Neural cell (in vitro differentiated cells): ENCODE results near the gene ABHD17C. TPM values are rescaled to one million over a fixed set of nuclear protein-coding genes. Genes with fewer than 3 reads are reported as not detected.

ENCODE experiments used
- H2AFZ ChIP-seq: fragments of 200-600, 300-800 bp; sonication (generic), shearing (Covaris generic); 2 replicates; pipeline ENCODE4 v1.6.0; 2014; ENCODE audit warnings: low read depth, mild to moderate bottlenecking, antibody characterized with exemption, low read length, moderate library complexity
- H3F3A ChIP-seq: fragments of 200-600 bp; shearing (Covaris generic); 2 replicates; pipeline ENCODE4 v1.6.1; 2016; ENCODE audit warnings: mild to moderate bottlenecking, moderate library complexity, mixed read lengths, antibody characterized with exemption, low read length; ENCODE audit not compliant: insufficient read depth, poor library complexity, severe bottlenecking
- H3K27ac ChIP-seq: fragments of 200-600, 300-800 bp; sonication (generic), shearing (Covaris generic); 2 replicates; pipeline ENCODE4 v1.5.1; 2014; ENCODE audit warnings: mild to moderate bottlenecking, low read length, moderate library complexity
- H3K27me3 ChIP-seq: fragments of 300-800, 200-600 bp; sonication (generic), shearing (Covaris generic); 2 replicates; pipeline ENCODE4 v1.6.0; 2014; ENCODE audit warnings: mild to moderate bottlenecking, low read depth, low read length, moderate library complexity; ENCODE audit not compliant: insufficient read depth
- H3K36me3 ChIP-seq: fragments of 300-800, 200-600 bp; sonication (generic), shearing (Covaris generic); 2 replicates; pipeline ENCODE4 v1.5.1; 2014; ENCODE audit warnings: mild to moderate bottlenecking, antibody characterized with exemption, low read length, moderate library complexity; ENCODE audit not compliant: insufficient read depth
- H3K4me2 ChIP-seq: fragments of 300-800, 200-600 bp; sonication (generic), shearing (Covaris generic); 2 replicates; pipeline ENCODE4 v1.6.0; 2014; ENCODE audit warnings: mild to moderate bottlenecking, low read length
- H3K4me3 ChIP-seq: fragments of 300-800, 200-600 bp; sonication (generic), shearing (Covaris generic); 2 replicates; pipeline ENCODE4 v1.5.1; 2014; ENCODE audit warnings: mild to moderate bottlenecking, low read length, moderate library complexity
- H3K79me2 ChIP-seq: fragments of 200-600 bp; shearing (Covaris generic); replicated peaks from 2 replicates; pipeline ENCODE4 v1.6.0; 2014; ENCODE audit warnings: mild to moderate bottlenecking, low read length, moderate library complexity; ENCODE audit not compliant: insufficient read depth
- H3K9ac ChIP-seq: fragments of 300-800, 200-600 bp; sonication (generic), shearing (Covaris generic); 2 replicates; pipeline ENCODE4 v1.6.1; 2016; ENCODE audit warnings: mild to moderate bottlenecking, low read length, mixed read lengths
- H3K9me2 ChIP-seq: fragments of 200-600 bp; shearing (Covaris generic); 2 replicates; pipeline ENCODE4 v1.6.1; 2016; ENCODE audit warnings: mild to moderate bottlenecking, low read length, mixed read lengths; ENCODE audit not compliant: insufficient read depth
- H3K9me3 ChIP-seq: fragments of 200-600, 300-800 bp; sonication (generic), shearing (Covaris generic); 2 replicates; pipeline ENCODE4 v1.6.1; 2016; ENCODE audit warnings: mild to moderate bottlenecking, mixed run types, low read length, moderate library complexity, mixed read lengths
- H4K20me1 ChIP-seq: fragments of 200-600 bp; shearing (Covaris generic); 2 replicates; pipeline ENCODE4 v1.6.1; 2016; ENCODE audit warnings: mild to moderate bottlenecking, mixed run types; ENCODE audit not compliant: insufficient read depth
- CTCF ChIP-seq: fragments of 450-650 bp; IDR thresholded peaks from 2 replicates; pipeline ENCODE4 v1.5.1; 2014; ENCODE audit warnings: antibody characterized with exemption, mild to moderate bottlenecking, moderate library complexity; ENCODE audit not compliant: poor library complexity, severe bottlenecking
- EP300 ChIP-seq: fragments of 450-650 bp; conservative IDR thresholded peaks from 2 replicates; pipeline ENCODE4 v1.6.1; 2014; ENCODE audit warnings: antibody characterized with exemption, mild to moderate bottlenecking, moderate library complexity; ENCODE audit not compliant: poor library complexity, severe bottlenecking
- EZH2 ChIP-seq: fragments of 200-600, 300-800 bp; shearing (Covaris generic), sonication (generic); IDR thresholded peaks from 2 replicates; pipeline ENCODE4 v1.6.1; 2014; ENCODE audit warnings: antibody characterized with exemption, low read length, borderline replicate concordance, mild to moderate bottlenecking; ENCODE audit not compliant: insufficient read depth, poor library complexity, severe bottlenecking
- MXI1 ChIP-seq: fragments of 450-650 bp; conservative IDR thresholded peaks from 2 replicates; pipeline ENCODE4 v1.6.1; 2014; ENCODE audit warnings: antibody characterized with exemption, mild to moderate bottlenecking; ENCODE audit not compliant: poor library complexity, severe bottlenecking
- POLR2AphosphoS5 ChIP-seq: IDR thresholded peaks from 2 replicates; pipeline ENCODE4 v1.6.1; 2012
- RAD21 ChIP-seq: fragments of 450-650 bp; conservative IDR thresholded peaks from 2 replicates; pipeline ENCODE4 v1.6.1; 2014; ENCODE audit warnings: antibody characterized with exemption, mild to moderate bottlenecking, moderate library complexity
- REST ChIP-seq: IDR thresholded peaks from 2 replicates; pipeline ENCODE4 v1.6.1; 2012; ENCODE audit warnings: borderline replicate concordance
- SMC3 ChIP-seq: fragments of 450-650 bp; conservative IDR thresholded peaks from 2 replicates; pipeline ENCODE4 v1.6.1; 2014; ENCODE audit warnings: antibody characterized with exemption, mild to moderate bottlenecking, moderate library complexity; ENCODE audit not compliant: poor library complexity
- TAF1 ChIP-seq: IDR thresholded peaks from 2 replicates; pipeline ENCODE4 v1.6.1; 2012; ENCODE audit warnings: low read depth
- polyA plus RNA-seq: library from polyadenylated mRNA; depleted of rRNA; stranded (reverse); fragments of >200 nt; gene quantifications from 2 replicates; pipeline ENCODE4 v1.2.3, GENCODE V29; 2014

Gene ABHD17C
- polyA plus RNA-seq, 1 donor from 2014 or later = 18.3 TPM

GRCh38 chr15:80773792-80774352 lies 78.8 kb downstream of the ABHD17C start:
- Histone ChIP-seq H3K4me3 (peak overlapping the region; percentile 46), H4K20me1 (no peaks in the 10 kb centered on the region), H3K9me3 (no peaks in the 10 kb centered on the region), H3K27ac (peak overlapping the region; percentile 25), H3K9ac (no peak overlapping the region), H3K36me3 (no peaks in the 10 kb centered on the region), H3K79me2 (no peaks in the 10 kb centered on the region), H2AFZ (no peak overlapping the region), H3K4me2 (peak overlapping the region; percentile 31), H3F3A (no peaks in the 10 kb centered on the region), H3K9me2 (no peaks in the 10 kb centered on the region), H3K27me3 (peaks cover 11% of the 10 kb centered on the region)
- TF ChIP-seq POLR2AphosphoS5 = no peak
- no peak for TF ChIP-seq RAD21

- TF ChIP-seq SMC3 = no peak
- no peak for TF ChIP-seq REST
- no peak for TF ChIP-seq TAF1
- no peak for TF ChIP-seq EZH2
- no peak for TF ChIP-seq POLR2AphosphoS5
- no peak for TF ChIP-seq CTCF
- no peak for TF ChIP-seq RAD21
- TF ChIP-seq EP300 = no peak
- TF ChIP-seq MXI1 = no peak
- no peaks in the 10 kb centered on the region for H3K36me3 ChIP-seq
These were observed 79.4 kb downstream of the ABHD17C start for GRCh38 chr15:80774486-80774885.

More at GRCh38 chr15:80774486-80774885, 79.4 kb downstream of the ABHD17C start:
- no peaks in the 10 kb centered on the region for H3K79me2 ChIP-seq
- H3K27me3 ChIP-seq = peaks cover 17% of the 10 kb centered on the region
- no peaks in the 10 kb centered on the region for H4K20me1 ChIP-seq
- no peaks in the 10 kb centered on the region for H3F3A ChIP-seq
- no peak overlapping the region for H2AFZ ChIP-seq
- H3K9me2 ChIP-seq = no peaks in the 10 kb centered on the region
- H3K27ac ChIP-seq = no peak overlapping the region
- H3K4me3 ChIP-seq = no peak overlapping the region
- H3K4me2 ChIP-seq = no peak overlapping the region
- no peaks in the 10 kb centered on the region for H3K9me3 ChIP-seq
- no peak overlapping the region for H3K9ac ChIP-seq
